Stimulated activated CD8-positive, alpha-beta memory T cell treated with anti-CD3 and anti-CD28 coated beads, Interleukin-15, amount 100 ng/mL, for 48 hours (primary cell): ENCODE data around the gene REV3L.
"Not testable (repeated sequence)": the region's sequence is repeated elsewhere in the genome, so short reads cannot be mapped to it uniquely, and the experiment has no call there.

Source experiments
- DNase-seq, 2 donors: peaks; one replicate each; pipeline ENCODE4 v3.0.0-alpha.2; 2020; ENCODE audit warnings: low read depth in 2 of 2

Gene REV3L, protein sequence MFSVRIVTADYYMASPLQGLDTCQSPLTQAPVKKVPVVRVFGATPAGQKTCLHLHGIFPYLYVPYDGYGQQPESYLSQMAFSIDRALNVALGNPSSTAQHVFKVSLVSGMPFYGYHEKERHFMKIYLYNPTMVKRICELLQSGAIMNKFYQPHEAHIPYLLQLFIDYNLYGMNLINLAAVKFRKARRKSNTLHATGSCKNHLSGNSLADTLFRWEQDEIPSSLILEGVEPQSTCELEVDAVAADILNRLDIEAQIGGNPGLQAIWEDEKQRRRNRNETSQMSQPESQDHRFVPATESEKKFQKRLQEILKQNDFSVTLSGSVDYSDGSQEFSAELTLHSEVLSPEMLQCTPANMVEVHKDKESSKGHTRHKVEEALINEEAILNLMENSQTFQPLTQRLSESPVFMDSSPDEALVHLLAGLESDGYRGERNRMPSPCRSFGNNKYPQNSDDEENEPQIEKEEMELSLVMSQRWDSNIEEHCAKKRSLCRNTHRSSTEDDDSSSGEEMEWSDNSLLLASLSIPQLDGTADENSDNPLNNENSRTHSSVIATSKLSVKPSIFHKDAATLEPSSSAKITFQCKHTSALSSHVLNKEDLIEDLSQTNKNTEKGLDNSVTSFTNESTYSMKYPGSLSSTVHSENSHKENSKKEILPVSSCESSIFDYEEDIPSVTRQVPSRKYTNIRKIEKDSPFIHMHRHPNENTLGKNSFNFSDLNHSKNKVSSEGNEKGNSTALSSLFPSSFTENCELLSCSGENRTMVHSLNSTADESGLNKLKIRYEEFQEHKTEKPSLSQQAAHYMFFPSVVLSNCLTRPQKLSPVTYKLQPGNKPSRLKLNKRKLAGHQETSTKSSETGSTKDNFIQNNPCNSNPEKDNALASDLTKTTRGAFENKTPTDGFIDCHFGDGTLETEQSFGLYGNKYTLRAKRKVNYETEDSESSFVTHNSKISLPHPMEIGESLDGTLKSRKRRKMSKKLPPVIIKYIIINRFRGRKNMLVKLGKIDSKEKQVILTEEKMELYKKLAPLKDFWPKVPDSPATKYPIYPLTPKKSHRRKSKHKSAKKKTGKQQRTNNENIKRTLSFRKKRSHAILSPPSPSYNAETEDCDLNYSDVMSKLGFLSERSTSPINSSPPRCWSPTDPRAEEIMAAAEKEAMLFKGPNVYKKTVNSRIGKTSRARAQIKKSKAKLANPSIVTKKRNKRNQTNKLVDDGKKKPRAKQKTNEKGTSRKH (N-terminal part only)

DNA sequence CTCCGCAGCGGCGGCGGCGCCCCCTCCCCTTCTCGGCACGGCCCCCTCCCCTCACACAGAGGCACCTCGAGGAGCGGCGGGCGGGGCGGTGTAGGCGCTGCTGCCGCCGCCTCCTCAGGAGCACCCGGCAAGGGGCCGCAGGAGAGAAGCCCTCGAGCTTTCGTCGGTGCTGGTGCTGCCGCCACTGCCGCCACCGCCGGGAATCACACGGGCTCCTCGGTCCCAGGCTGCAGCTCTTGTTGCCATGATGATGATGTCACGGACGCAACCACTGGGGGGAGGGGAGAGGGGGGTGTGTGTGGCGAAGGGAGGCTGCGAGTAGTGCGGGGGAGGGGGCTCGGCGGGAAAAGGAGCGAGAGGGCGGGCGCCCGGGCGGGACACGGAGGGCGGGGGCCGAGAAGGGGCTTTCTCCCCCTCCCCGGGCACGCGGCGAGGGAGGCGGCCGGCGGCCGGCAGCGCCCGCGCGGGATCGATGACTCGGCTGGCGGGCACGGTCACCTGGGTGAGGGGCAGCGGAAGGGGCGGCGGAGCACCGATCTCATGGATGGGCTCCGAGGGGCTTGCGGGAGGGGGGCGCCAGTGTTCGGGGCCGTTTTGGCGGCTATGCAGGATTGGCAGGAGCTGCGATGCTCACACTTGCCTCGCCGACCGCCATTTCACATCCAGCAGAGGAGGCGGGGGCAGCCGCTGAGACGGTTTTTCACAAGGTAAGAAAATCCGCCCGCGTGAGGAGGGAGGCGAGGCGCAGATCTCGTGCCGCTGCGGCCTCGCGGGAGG is at the start of gene REV3L:
REV3L (minus strand) TSS at position 260 of the 777 bp plus-strand sequence. CDS start 330 bp downstream, outside the sequence.
- DNase-seq: peak; percentile 78 to 85

DNA sequence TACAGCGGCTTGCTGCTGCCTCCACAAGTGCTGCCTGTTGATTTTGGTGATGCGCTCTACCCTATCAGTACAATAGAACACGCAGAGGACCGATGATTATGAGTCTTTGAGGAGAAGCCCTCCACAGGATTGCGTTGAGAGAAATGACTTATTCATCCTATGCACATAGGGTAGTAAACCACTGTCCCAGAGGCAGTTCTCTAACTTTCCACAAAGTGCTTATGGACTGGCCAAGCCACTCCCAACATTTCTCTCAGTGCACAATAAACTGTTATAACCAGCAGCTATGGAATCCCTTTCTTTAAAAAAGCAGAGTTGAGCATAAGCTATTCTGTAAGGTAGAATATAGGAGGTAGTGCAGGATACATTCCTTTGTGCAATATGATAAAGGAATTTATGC is 48.2 kb upstream of the REV3L start:
- DNase-seq: no peak

DNA sequence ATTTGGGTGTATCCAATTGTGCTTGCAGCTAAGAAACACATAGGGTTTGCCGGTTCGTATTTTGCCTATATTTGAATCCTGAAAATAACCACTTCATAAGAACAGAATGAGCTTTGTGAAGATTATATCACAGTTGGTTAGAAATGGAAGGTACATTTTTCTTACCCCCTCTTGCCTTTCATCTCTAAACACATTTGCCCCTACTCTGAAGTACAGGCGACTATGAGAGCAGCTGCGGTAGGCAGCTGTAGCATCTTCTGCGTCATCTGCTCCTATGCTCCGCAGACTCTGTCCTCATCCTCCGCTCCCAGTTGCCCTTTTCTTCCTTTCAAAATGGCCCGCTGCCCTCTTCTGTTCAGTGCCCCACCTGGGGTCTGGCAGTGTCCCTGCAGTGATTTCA is 47.6 kb upstream of the REV3L start:
- DNase-seq: no peak

DNA sequence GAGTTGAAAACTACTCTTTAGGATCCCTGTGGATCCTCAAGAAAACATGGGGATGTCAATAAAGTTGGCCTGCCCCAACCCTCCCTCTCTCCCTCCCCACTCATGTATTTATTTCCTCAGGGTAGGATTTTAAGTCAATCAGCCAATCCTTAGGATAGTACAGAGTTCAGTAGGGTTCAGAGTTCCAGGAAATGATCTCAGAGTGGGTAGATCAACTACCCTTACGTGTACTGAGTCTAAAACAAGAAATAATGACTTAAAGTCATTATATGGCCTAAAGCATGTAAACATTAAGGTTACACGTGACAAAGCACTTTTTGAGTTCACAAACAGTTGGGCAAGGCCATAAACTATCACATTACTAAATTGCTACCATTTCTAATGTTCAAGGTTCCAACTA is 47.2 kb upstream of the REV3L start:
- no peak for DNase-seq

DNA sequence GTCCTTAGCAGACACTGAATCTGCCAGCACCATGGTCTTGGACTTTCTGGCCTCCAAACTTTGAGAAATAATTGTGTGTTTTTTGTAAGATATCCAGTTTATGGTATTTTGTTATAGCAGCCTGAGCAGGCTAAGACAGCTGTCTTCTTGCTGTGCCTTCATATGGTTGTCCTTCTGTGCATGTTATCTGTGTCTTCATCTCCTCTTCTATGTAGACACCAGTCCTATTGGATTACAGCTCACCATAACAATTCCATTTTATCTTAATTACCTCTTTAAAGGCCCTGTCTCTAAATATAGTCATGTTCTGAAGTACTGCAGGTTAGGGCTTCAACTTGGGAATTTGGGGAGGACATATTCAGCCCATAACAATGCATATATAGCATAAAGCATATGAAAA is 44.3 kb upstream of the REV3L start:
- no peak for DNase-seq

DNA sequence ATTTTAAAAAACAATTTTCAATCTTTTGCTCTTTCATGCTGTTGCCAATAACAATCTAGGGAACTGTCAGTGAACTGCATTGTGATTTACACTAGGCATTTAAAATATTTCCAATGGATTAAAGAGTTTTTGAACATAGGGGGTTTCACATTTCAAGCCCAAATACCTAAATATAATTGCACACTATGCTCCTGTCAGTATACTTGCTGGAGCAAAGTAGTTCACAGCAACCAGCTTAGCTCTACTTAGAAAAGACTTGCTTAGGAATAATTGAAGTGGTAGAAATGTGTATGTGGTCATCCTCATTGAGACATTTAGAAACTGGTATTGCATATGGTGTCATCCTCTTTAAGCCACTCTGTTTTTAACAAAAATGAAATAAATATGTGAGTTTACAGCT is 41.7 kb upstream of the REV3L start:
- no peak for DNase-seq

DNA sequence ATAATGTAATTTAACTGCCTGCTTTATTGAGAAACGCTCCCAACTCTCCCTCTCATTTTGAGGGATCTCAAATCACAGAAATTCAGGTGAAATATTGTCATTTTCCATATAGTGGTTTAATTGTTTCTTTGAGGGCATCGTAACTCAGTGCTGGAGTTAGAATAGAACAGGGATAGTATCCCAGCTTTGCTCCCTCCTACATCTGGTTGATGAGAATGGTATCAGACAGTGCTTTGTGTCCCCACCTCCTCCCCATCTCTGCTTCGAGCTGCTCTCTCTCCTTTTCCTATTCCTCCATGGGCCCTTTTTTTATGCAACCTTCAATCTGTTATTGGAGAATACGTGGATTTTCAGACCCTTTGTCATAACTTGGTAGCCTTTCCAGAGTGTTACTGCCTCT is 41.2 kb upstream of the REV3L start:
- DNase-seq: no peak

DNA sequence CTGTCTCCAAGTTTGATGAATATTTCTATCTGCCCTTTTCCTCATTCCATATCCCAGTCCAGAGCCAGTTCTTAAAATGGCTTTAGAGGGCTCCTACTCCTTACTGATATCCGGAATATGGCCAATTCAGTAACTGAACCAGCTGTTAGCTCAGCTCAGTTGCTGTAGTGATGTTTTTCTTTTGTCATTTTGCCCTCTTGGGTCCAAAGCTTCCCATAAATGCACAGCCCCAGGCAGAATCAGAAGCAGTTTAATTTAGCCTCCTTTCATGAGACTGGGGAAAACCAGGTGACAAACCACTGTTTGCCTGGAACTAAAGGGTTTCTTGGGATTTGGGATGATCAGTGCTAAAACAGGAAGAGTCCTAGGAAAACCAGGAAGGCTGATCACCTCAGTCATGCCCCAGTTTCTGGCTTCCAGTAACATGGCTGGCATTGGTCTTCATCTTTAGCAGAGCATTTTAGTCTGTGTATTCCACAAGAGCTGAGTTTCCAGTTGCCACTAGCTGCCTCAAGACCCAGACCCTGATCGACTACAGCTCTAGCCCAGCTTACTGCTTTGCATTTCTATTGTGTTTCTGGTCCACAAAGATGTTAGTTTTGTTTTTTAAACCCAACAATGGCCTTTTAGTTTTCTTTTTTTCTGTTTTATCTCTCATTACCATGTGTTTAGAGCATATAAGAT is 40.6 kb upstream of the REV3L start:
- DNase-seq: no peak

DNA sequence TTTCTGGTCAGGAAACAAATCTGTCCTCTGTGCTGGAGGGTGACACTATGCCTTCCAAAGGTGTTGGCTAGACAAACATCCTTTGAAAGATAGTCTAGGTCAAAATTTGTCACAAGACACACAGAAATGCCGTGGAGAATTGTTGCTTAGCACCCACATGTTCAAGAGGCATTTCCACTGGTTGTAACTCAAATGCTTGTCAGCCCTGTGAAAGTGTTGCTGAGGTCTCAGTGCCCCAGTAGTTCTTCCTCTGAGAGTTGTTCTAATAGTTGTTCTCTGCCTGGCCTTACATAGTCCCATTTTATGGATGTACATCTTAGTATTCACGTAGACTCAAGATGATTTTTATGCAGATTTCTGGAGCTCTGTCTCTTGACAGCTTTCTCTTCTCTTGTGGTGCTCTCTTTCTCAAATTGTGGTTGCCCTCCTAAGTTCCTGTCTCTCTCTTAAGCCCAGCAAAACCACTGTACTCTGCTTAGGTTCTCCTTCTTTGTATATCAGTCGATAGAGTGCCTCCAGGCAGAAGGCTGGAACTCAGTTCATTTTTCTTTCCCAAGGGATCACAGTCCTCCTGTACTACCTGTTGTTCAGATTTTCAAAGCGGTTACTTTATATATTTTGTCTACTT is 39.5 kb upstream of the REV3L start:
- no peak for DNase-seq

DNA sequence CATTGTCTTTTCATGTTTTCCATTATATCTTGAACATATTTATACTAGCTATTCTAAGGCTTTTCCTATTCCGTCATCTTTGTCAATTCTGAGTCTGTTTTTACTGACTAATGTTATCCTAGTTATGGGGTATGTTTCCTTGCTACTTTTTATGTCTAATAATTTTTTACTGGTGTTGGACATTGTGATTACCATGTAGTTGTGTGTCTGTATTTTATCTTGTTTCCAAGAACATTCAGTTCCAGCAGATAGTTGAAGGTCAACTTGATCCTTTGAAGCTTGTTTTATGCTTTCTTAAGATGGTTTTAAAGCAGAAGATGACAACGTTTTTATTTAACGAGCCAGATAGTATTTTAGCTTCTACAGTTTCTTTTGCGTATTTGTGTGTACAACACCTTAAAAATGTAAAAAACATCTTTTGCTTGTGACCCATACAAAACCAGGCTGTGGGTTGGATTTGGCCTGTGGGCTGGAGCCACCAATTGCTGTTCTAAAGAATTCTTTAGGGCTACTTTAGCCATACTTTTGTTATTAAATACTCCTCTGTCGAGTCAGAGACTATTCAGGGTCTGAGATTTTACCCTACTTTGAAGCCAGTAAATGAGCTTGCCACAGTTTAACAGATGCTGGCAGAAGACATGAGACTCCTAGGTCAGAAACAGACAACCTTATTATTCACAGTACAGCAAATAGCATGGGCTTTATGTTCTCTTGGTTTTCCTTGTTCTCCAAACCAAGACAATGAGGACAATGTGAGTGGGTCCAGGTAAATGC is 38.7 kb upstream of the REV3L start:
- no peak for DNase-seq

DNA sequence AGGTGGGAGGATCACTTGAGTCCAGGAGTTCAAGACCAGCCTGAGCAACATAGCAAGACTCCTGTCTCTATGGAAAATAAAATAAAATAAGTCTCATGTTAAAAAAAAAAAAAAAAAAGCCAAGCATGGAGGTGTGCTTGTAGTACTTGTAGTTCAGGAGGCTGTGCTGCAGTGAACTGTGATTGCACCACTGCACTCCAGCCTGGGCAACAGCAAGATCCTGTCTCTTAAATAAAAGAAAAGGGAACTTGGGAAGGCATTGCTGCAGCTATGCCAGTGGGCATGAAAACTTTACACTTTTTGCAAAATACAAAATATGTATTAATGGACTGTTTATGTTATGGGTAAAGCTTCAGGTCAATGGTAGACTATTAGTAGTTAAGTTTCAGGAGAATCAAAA is 37.5 kb upstream of the REV3L start:
- DNase-seq: no peak

DNA sequence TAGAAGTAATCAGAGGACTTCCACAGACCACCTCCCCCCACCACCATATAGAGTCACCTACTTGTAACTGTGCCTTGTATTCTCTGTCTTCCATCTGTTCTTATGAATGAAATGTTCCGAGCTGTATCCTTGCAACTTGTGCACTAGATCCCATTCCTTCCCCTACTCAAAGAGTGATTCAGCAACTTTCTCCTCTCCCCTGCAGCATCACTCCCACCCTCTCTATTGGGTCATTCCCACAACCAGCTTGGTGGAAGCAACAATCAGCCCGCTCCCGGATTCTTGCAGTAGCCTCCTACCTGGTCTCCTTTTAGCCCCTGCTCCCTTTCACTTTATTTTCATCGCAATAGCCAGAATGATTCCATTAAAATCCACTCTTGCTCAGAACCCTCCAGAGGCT is 34.9 kb upstream of the REV3L start:
- no peak for DNase-seq

DNA sequence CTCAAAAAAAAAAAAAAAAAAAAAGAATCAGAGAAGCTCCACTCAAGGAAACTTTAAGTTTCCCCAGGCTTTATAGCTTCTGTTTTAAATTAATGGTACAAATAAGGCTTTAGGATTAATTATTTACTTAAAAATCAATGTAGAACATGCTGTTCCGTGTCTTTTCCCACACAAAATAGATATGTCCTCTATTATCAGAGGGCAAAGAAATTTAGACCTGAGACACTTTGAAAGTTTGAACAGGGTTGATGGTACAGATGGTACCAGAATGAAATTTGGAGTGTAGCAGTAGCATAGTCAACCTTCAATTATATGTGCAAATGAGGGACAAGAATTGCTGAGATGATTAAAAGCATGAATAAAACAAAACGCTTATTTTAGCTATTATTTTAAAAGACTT is 32.2 kb upstream of the REV3L start:
- DNase-seq: no peak

DNA sequence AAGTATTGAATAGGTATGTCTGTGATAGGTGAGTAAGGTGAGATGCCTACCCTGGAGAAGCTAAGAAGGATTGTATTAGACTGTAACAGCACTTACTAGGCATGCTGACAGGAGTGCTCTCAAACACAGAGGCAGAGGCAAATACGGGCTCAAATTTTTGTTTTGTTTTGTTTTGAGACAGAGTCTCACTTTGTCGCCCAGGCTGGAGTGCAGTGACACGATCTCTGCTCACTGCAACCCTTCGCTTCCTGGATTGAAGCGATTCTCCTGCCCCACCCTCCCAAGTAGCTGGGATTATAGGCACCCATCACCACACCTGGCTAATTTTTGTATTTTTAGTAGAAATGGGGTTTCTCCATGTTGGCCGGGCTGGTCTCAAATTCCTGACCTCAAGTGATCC is 31.5 kb upstream of the REV3L start:
- not testable (repeated sequence) for DNase-seq

DNA sequence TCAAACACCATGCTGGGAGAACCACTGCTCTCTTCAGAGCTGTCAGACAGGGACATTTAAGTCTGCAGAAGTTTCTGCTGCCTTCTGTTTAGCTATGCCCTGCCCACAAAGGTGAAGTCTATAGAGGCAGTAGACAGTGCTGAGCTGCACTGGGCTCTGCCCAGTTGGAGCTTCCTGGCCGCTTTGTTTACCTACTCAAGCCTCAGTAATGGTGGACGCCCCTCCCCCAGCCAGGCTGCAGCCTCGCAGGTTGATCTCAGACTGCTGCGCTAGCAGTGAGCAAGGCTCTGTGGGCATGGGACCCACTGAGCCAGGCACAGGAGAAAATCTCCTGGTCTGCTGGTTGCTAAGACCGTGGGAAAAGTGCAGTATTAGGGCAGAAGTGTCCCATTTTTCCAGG is 24.2 kb upstream of the REV3L start:
- DNase-seq: not testable (repeated sequence)

DNA sequence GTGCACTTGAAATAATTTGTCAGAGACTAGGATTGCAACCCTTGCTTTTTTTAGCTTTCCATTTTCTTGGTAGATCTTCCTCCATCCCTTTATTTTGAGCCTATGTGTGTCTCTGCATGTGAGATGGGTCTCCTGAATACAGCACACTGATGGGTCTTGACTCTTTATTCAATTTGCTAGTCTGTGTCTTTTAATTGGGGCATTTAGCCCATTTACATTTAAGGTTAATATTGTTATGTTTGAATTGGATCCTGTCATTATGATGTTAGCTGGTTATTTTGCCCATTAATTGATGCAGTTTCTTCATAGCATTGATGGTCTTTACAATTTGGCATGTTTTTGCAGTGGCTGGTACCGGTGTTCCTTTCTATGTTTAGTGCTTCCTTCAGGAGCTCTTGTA is 22.5 kb upstream of the REV3L start:
- DNase-seq: not testable (repeated sequence)

DNA sequence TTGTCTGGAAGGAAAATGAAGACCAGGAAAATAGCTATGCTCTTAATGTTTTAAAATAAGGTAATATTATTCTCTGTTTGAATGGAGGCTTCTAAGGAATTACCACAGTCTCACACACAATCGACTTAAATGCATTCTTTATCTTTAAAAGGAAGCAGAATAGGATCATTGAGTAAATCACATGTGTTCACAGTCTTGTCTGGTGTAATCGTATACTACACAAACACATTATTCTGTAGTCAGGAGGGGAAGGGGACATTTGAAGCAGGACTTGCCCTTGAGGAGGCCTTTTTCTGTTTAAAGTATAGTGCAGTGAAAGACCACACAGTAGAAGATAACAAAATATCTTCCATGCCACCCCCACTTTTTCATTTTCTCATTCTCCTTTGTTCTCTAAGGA is 20.6 kb upstream of the REV3L start:
- no peak for DNase-seq

DNA sequence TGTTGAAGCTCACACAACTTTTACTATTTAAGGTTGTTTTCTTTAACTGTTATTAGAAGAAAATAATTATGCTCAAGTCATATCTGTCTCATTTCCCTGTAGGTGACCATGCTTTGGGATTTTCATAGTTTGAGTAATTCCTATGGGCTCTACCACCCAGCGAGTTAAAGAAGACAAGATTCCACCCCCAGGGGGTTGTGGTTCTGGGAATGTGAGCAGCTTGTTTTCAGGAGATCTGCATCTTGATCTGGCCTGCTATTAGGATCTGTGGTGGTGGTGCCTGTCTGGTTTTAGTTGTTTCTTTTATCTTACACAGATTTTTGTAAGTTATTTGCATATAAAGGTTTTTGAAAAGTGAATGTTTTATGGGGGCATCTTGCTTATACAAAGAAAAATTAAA is 20.2 kb upstream of the REV3L start:
- DNase-seq: no peak

DNA sequence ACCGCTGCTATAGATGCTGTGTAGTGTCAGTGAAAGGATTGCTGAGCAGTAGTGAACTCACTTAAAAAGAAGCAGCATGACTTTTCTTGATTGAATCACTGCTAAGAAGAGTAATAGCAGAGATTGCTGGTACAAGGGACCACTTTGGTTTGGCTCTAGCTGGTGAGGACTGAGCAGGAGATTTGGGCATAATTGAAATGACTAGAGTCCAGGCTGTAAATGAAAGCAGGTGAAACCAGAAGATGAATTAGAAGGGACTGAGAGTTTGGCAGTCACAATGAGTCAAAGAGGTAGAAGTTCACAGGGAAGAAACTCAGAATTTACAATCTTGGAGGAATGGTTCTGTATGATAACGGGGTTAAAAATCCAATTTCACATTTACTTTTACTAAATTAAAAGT is 19.1 kb upstream of the REV3L start:
- no peak for DNase-seq
